Naive thymus-derived CD4-positive, alpha-beta T cell (primary cell): ENCODE measurements around the gene TAF1C. TPM values are rescaled to one million over a fixed set of nuclear protein-coding genes. Genes with fewer than 3 reads are reported as not detected.

Experiments
- ATAC-seq: fragments of 150-1000 bp; cut with Tn5 transposase; 2 replicates; pipeline ENCODE4 v1.10.0; 2021; ENCODE audit warnings: mild to moderate bottlenecking, moderate library complexity
- CTCF ChIA-PET: fragments of 350-600 bp; sonication (Branson Sonifier 250); formaldehyde crosslinking; loops from one replicate; lab custom pipeline; 2021; ENCODE audit warnings: antibody characterized with exemption; lab: Charles Lee
- POLR2A ChIA-PET: fragments of 350-600 bp; sonication (Branson Sonifier 250); formaldehyde crosslinking; loops from one replicate; lab custom pipeline; 2021; ENCODE audit warnings: antibody characterized with exemption, inconsistent platforms; lab: Charles Lee
- DNase-seq, 9 donors: peaks; one replicate each; pipeline versions ENCODE4 v3.0.0 to v3.0.0-alpha.2; 2020 to 2022; ENCODE audit warnings: mixed read lengths in 1 of 9
- H3K27ac ChIP-seq: one replicate; pipeline ENCODE4 v1.7.0; 2013; ENCODE audit warnings: mild to moderate bottlenecking, low read depth, low read length, moderate library complexity
- H3K27me3 ChIP-seq, 2 donors: one replicate each; pipeline ENCODE4 v1.7.0; 2013; ENCODE audit warnings: low read length in 2 of 2, mild to moderate bottlenecking in 2 of 2, moderate library complexity in 2 of 2; ENCODE audit not compliant: control insufficient read depth in 2 of 2, insufficient read depth in 2 of 2
- H3K36me3 ChIP-seq, 3 experiments: 1 replicate in 2 of 3; 2 replicates in 1 of 3; pipeline ENCODE4 v1.7.0; 2013; ENCODE audit warnings: low read length in 3 of 3, mild to moderate bottlenecking in 3 of 3, moderate library complexity in 1 of 3; ENCODE audit not compliant: insufficient read depth in 3 of 3, control insufficient read depth in 2 of 3
- H3K4me1 ChIP-seq, 2 donors: one replicate each; pipeline ENCODE4 v1.7.0; 2013; ENCODE audit warnings: low read length in 2 of 2, mild to moderate bottlenecking in 2 of 2, moderate library complexity in 1 of 2; ENCODE audit not compliant: control insufficient read depth in 2 of 2, insufficient read depth in 2 of 2
- H3K4me3 ChIP-seq: 2 replicates; pipeline ENCODE4 v1.7.0; 2013; ENCODE audit warnings: mild to moderate bottlenecking, low read length
- H3K9me3 ChIP-seq, 3 experiments: 1 replicate in 2 of 3; 2 replicates in 1 of 3; pipeline ENCODE4 v1.7.0; 2013; ENCODE audit warnings: low read length in 3 of 3; ENCODE audit not compliant: control insufficient read depth in 2 of 3
- H3K27ac Mint-ChIP-seq, 9 donors: one replicate each; pipeline ENCODE4 v1.8.0; 2020 to 2022; ENCODE audit warnings: mixed read lengths in 9 of 9, mild to moderate bottlenecking in 8 of 9, moderate library complexity in 5 of 9, inconsistent platforms in 2 of 9
- H3K27me3 Mint-ChIP-seq, 5 donors: one replicate each; pipeline ENCODE4 v1.8.0; 2021 to 2022; ENCODE audit warnings: mixed read lengths in 5 of 5, mild to moderate bottlenecking in 1 of 5
- H3K36me3 Mint-ChIP-seq, 5 donors: one replicate each; pipeline ENCODE4 v1.8.0; 2020 to 2022; ENCODE audit warnings: mixed read lengths in 5 of 5, mild to moderate bottlenecking in 3 of 5, inconsistent platforms in 1 of 5
- H3K4me1 Mint-ChIP-seq, 7 donors: one replicate each; pipeline ENCODE4 v1.8.0; 2020 to 2022; ENCODE audit warnings: mixed read lengths in 7 of 7, mild to moderate bottlenecking in 3 of 7, inconsistent platforms in 1 of 7
- H3K4me3 Mint-ChIP-seq, 10 donors: one replicate each; pipeline ENCODE4 v1.8.0; 2020 to 2022; ENCODE audit warnings: mild to moderate bottlenecking in 10 of 10, mixed read lengths in 10 of 10, moderate library complexity in 6 of 10, inconsistent platforms in 2 of 10
- H3K9me3 Mint-ChIP-seq, 11 donors: one replicate each; pipeline ENCODE4 v1.8.0; 2020 to 2022; ENCODE audit warnings: mixed read lengths in 11 of 11, mild to moderate bottlenecking in 4 of 11, inconsistent platforms in 1 of 11, moderate library complexity in 1 of 11
- intact Hi-C, 2 donors: fragments of 100-400 bp; cut with micrococcal nuclease; formaldehyde crosslinking; loops; one replicate each; pipeline ENCODE4 v1.15.1; 2023
- polyA plus RNA-seq, 2 donors: library from polyadenylated mRNA; unstranded; fragments of 300-500 nt; fragmentation: Illumina TruSeq; gene quantifications; one replicate each; pipeline ENCODE4 v1.2.3, GENCODE V29; 2021
- total RNA-seq, 6 experiments: library from RNA in 5 of 6; stranded (reverse) in 5 of 6; gene quantifications; 1 replicate in 5 of 6; 2 replicates in 1 of 6; pipeline ENCODE4 v1.2.3 and lab custom pipeline; 2021 to 2026

The TAF1C gene
- total and polyA plus RNA-seq, 7 experiments from 2014 or later, result 8.0 to 127 (median 84.8) TPM

GRCh38 chr16:84169765-84170310 is 17.0 kb downstream of the TAF1C start:
- Histone ChIP-seq H3K36me3 (no peaks in the 10 kb centered on the region), H3K27me3 (no peaks in the 10 kb centered on the region), H3K4me1 (no peaks in the 10 kb centered on the region), H3K27ac (no peak overlapping the region), H3K4me3 (no peak overlapping the region), H3K9me3 (no peaks in the 10 kb centered on the region)
- ChIA-PET CTCF (interaction anchor here (1.1 kb wide), 1 partner anchor 80 kb away, joined by 3 read pairs; no protein-coding TSS in a partner anchor), POLR2A (no interaction called here)
- no peak overlapping the region for H3K27ac Mint-ChIP-seq
- DNase-seq (no peak), ATAC-seq (no peak)
- no peak overlapping the region for H3K4me3 Mint-ChIP-seq
- H3K9me3 Mint-ChIP-seq, result no peaks in the 10 kb centered on the region
- intact Hi-C loops, result no loop called here
- peaks cover 11 to 19% (median 11%) of the 10 kb centered on the region in 5 donors for H3K27me3 Mint-ChIP-seq
- no peaks in the 10 kb centered on the region for H3K36me3 Mint-ChIP-seq
- H3K4me1 Mint-ChIP-seq, result no peaks in the 10 kb centered on the region

- intact Hi-C loops, result no loop called here
- no peaks in the 10 kb centered on the region for H3K9me3 ChIP-seq
- no peaks in the 10 kb centered on the region for H3K27me3 ChIP-seq
- H3K4me1 ChIP-seq, result no peaks in the 10 kb centered on the region
- Mint-ChIP-seq H3K27ac (no peak overlapping the region), H3K4me3 (no peak overlapping the region), H3K9me3 (no peaks in the 10 kb centered on the region), H3K36me3 (no peaks in the 10 kb centered on the region), H3K4me1 (no peaks in the 10 kb centered on the region), H3K27me3 (peaks cover 10 to 25% (median 15%) of the 10 kb centered on the region in 5 donors)
- H3K36me3 ChIP-seq, result no peaks in the 10 kb centered on the region
- H3K27ac ChIP-seq, result no peak overlapping the region
- CTCF ChIA-PET, result no interaction called here
- ATAC-seq (no peak), DNase-seq (no peak)
- POLR2A ChIA-PET, result no interaction called here
- H3K4me3 ChIP-seq, result no peak overlapping the region
These were observed 19.8 kb downstream of the TAF1C start for GRCh38 chr16:84166796-84167695.

GRCh38 chr16:84165746-84166145 is 21.1 kb downstream of the TAF1C start:
- H3K4me1 Mint-ChIP-seq, result no peaks in the 10 kb centered on the region
- Histone ChIP-seq H3K36me3 (no peaks in the 10 kb centered on the region), H3K9me3 (no peaks in the 10 kb centered on the region), H3K27ac (no peak overlapping the region), H3K4me1 (no peaks in the 10 kb centered on the region), H3K4me3 (no peak overlapping the region), H3K27me3 (no peaks in the 10 kb centered on the region)
- H3K4me3 Mint-ChIP-seq, result no peak overlapping the region
- peaks cover 7 to 30% (median 21%) of the 10 kb centered on the region in 5 donors for H3K27me3 Mint-ChIP-seq
- ATAC-seq, result no peak
- peak overlapping the region in 1 of 9 donors; percentile 19 for H3K27ac Mint-ChIP-seq
- no peaks in the 10 kb centered on the region for H3K36me3 Mint-ChIP-seq
- ChIA-PET CTCF (no interaction called here), POLR2A (no interaction called here)
- no peaks in the 10 kb centered on the region for H3K9me3 Mint-ChIP-seq
- DNase-seq, result no peak
- intact Hi-C loops, result no loop called here

DNA sequence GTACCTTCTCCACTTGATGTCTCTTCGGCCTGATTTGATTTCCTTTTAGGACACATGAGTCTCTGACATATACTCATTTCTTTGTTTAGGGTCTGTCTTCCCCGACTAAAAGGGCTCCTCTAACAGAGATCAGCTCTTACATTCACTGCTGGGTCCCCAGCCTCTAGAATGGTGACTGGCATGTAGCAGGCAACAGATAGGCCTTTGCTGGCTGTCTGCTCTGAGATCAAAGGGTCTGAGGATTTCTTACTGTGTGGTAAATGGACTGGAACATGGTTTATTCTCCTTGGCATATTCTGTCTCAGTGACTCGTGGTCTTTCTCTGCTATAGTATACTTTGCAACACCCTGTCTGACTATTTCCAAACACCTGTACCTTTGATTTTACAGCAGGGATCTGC is 25.1 kb downstream of the TAF1C start:
- ATAC-seq, result no peak
- Histone ChIP-seq H3K36me3 (no peaks in the 10 kb centered on the region), H3K27me3 (no peaks in the 10 kb centered on the region), H3K4me3 (no peak overlapping the region), H3K27ac (no peak overlapping the region), H3K4me1 (no peaks in the 10 kb centered on the region), H3K9me3 (no peaks in the 10 kb centered on the region)
- H3K9me3 Mint-ChIP-seq, result no peaks in the 10 kb centered on the region
- CTCF ChIA-PET, result no interaction called here
- H3K27me3 Mint-ChIP-seq, result peaks cover 11 to 50% (median 23%) of the 10 kb centered on the region in 5 donors
- no peaks in the 10 kb centered on the region for H3K36me3 Mint-ChIP-seq
- H3K27ac Mint-ChIP-seq, result no peak overlapping the region
- POLR2A ChIA-PET, result no interaction called here
- intact Hi-C loops, result no loop called here
- no peak for DNase-seq
- H3K4me3 Mint-ChIP-seq, result no peak overlapping the region
- no peaks in the 10 kb centered on the region for H3K4me1 Mint-ChIP-seq

GRCh38 chr16:84161037-84161436 is 25.8 kb downstream of the TAF1C start:
- Mint-ChIP-seq H3K4me3 (no peak overlapping the region), H3K4me1 (no peaks in the 10 kb centered on the region), H3K27me3 (peaks cover 11 to 52% (median 26%) of the 10 kb centered on the region in 5 donors), H3K27ac (no peak overlapping the region), H3K9me3 (no peaks in the 10 kb centered on the region), H3K36me3 (no peaks in the 10 kb centered on the region)
- H3K4me3 ChIP-seq, result no peak overlapping the region
- ChIA-PET POLR2A (no interaction called here), CTCF (no interaction called here)
- ATAC-seq, result no peak
- H3K9me3 ChIP-seq, result no peaks in the 10 kb centered on the region
- no peaks in the 10 kb centered on the region for H3K27me3 ChIP-seq
- DNase-seq, result no peak
- no peaks in the 10 kb centered on the region for H3K36me3 ChIP-seq
- H3K27ac ChIP-seq, result no peak overlapping the region
- intact Hi-C loops, result no loop called here
- no peaks in the 10 kb centered on the region for H3K4me1 ChIP-seq

- intact Hi-C loops, result no loop called here
- POLR2A ChIA-PET, result no interaction called here
These were observed 27.1 kb downstream of the TAF1C start for GRCh38 chr16:84159800-84160199.

More at GRCh38 chr16:84159800-84160199, 27.1 kb downstream of the TAF1C start:
- H3K4me1 Mint-ChIP-seq, result no peaks in the 10 kb centered on the region
- Histone ChIP-seq H3K9me3 (no peaks in the 10 kb centered on the region), H3K4me1 (no peaks in the 10 kb centered on the region), H3K27me3 (no peaks in the 10 kb centered on the region), H3K4me3 (no peak overlapping the region), H3K27ac (no peak overlapping the region), H3K36me3 (no peaks in the 10 kb centered on the region)
- H3K4me3 Mint-ChIP-seq, result no peak overlapping the region
- no peak overlapping the region for H3K27ac Mint-ChIP-seq
- H3K9me3 Mint-ChIP-seq, result no peaks in the 10 kb centered on the region
- H3K27me3 Mint-ChIP-seq, result peaks cover 11 to 55% (median 20%) of the 10 kb centered on the region in 5 donors
- H3K36me3 Mint-ChIP-seq, result no peaks in the 10 kb centered on the region
- ATAC-seq, result no peak
- no peak for DNase-seq
- CTCF ChIA-PET, result no interaction called here
